DND-41 (cell line): Measurements from ENCODE around the gene SCAANT1.

ENCODE experiments used
- ATAC-seq: fragments of 200-7000 bp; cut with Tn5 transposase; 3 replicates; pipeline ENCODE4 v1.9.1; 2021; ENCODE audit warnings: low read depth; ENCODE audit not compliant: insufficient read depth
- DNase-seq: peaks from one replicate; pipeline ENCODE4 v3.0.0-alpha.2; 2020
- H2AFZ ChIP-seq: 2 replicates; pipeline ENCODE4 v1.6.0; 2012; ENCODE audit warnings: low read depth, low read length
- H3K27ac ChIP-seq: 2 replicates; pipeline ENCODE4 v1.5.1; 2012; ENCODE audit warnings: low read length, inconsistent platforms
- H3K27me3 ChIP-seq: fragments of 200-600 bp; sonication (generic); 2 replicates; pipeline ENCODE4 v1.6.0; 2012; ENCODE audit warnings: low read length, mild to moderate bottlenecking, inconsistent platforms; ENCODE audit not compliant: insufficient read depth, poor library complexity
- H3K36me3 ChIP-seq: 2 replicates; pipeline ENCODE4 v1.5.1; 2012; ENCODE audit warnings: low read length, inconsistent platforms; ENCODE audit not compliant: insufficient read depth
- H3K4me1 ChIP-seq: 2 replicates; pipeline ENCODE4 v1.5.1; 2012; ENCODE audit warnings: mild to moderate bottlenecking, low read length; ENCODE audit not compliant: insufficient read depth
- H3K4me2 ChIP-seq: 2 replicates; pipeline ENCODE4 v1.6.0; 2012; ENCODE audit warnings: mild to moderate bottlenecking, moderate library complexity, low read length, inconsistent platforms; ENCODE audit not compliant: insufficient read depth
- H3K4me3 ChIP-seq, 2 experiments: fragments of 200-600 bp in 1 of 2; shearing (Covaris generic) in 1 of 2; 2 replicates each; pipeline ENCODE4 v1.5.1; 2012 to 2016; ENCODE audit warnings: inconsistent platforms in 2 of 2, low read length in 2 of 2, mild to moderate bottlenecking in 2 of 2, low read depth in 1 of 2, moderate library complexity in 1 of 2
- H3K79me2 ChIP-seq: 2 replicates; pipeline ENCODE4 v1.6.0; 2012; ENCODE audit warnings: low read length, inconsistent platforms; ENCODE audit not compliant: insufficient read depth
- H3K9ac ChIP-seq: 2 replicates; pipeline ENCODE4 v1.6.0; 2012; ENCODE audit warnings: low read depth, mild to moderate bottlenecking, inconsistent platforms, low read length, moderate library complexity
- H3K9me3 ChIP-seq: 2 replicates; pipeline ENCODE4 v1.5.1; 2012; ENCODE audit warnings: low read length, moderate library complexity, mild to moderate bottlenecking, inconsistent platforms; ENCODE audit not compliant: insufficient read depth, severe bottlenecking
- H4K20me1 ChIP-seq: 2 replicates; pipeline ENCODE4 v1.6.0; 2012; ENCODE audit warnings: low read length; ENCODE audit not compliant: insufficient read depth
- EZH2 ChIP-seq: IDR thresholded peaks from 3 replicates; pipeline ENCODE4 v1.6.1; 2012; ENCODE audit warnings: borderline replicate concordance, low read depth, mild to moderate bottlenecking, moderate library complexity, low read length, inconsistent platforms; ENCODE audit not compliant: severe bottlenecking
- TF ChIP-seq, protein P1 (sequence below): IDR thresholded peaks from 2 replicates; pipeline ENCODE4 v1.5.1; 2012; ENCODE audit warnings: borderline replicate concordance, low read length, moderate library complexity, mild to moderate bottlenecking; ENCODE audit not compliant: poor library complexity, severe bottlenecking; ENCODE audit errors: extremely low read depth

The SCAANT1 gene

DNA sequence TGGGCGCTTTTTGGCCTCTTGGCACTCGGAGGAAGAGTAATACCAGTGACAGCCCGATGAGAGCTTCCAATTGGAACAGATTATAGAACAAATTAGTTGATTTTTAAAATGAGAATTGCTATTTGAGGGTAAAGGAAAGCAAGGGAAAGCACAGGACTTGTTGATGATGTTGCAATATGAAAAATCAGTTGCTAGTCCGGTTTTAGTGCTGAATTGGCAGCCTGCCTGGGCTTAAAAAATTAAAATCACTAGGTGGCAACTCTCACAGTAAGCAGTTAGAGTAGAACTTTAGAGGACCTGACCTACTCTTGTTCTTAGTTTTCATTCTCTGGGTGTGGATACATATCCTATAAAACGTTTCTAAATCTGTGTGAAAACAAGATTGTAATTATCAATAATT, 2.1 kb upstream of the SCAANT1 start:
- no peaks in the 10 kb centered on the region for H3K9me3 ChIP-seq
- H3K27ac ChIP-seq = no peak overlapping the region
- H3K4me1 ChIP-seq = peaks cover 38% of the 10 kb centered on the region
- TF ChIP-seq EZH2 = no peak
- TF ChIP-seq, protein P1, sequence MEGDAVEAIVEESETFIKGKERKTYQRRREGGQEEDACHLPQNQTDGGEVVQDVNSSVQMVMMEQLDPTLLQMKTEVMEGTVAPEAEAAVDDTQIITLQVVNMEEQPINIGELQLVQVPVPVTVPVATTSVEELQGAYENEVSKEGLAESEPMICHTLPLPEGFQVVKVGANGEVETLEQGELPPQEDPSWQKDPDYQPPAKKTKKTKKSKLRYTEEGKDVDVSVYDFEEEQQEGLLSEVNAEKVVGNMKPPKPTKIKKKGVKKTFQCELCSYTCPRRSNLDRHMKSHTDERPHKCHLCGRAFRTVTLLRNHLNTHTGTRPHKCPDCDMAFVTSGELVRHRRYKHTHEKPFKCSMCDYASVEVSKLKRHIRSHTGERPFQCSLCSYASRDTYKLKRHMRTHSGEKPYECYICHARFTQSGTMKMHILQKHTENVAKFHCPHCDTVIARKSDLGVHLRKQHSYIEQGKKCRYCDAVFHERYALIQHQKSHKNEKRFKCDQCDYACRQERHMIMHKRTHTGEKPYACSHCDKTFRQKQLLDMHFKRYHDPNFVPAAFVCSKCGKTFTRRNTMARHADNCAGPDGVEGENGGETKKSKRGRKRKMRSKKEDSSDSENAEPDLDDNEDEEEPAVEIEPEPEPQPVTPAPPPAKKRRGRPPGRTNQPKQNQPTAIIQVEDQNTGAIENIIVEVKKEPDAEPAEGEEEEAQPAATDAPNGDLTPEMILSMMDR = no peak
- H3K36me3 ChIP-seq = peaks cover 52% of the 10 kb centered on the region
- H3K79me2 ChIP-seq = peaks cover 62% of the 10 kb centered on the region
- H3K9ac ChIP-seq = peak overlapping the region; percentile 79; the same call in 1 of the 2 replicates
- no peak for ATAC-seq
- no peaks in the 10 kb centered on the region for H3K27me3 ChIP-seq
- peak overlapping the region; percentile 98; the same call in 1 of the 2 replicates for H3K4me2 ChIP-seq
- no peak overlapping the region for H3K4me3 ChIP-seq
- peaks cover 11% of the 10 kb centered on the region; the same call in 1 of the 2 replicates for H4K20me1 ChIP-seq
- no peak for DNase-seq
- H2AFZ ChIP-seq = no peak overlapping the region

DNA sequence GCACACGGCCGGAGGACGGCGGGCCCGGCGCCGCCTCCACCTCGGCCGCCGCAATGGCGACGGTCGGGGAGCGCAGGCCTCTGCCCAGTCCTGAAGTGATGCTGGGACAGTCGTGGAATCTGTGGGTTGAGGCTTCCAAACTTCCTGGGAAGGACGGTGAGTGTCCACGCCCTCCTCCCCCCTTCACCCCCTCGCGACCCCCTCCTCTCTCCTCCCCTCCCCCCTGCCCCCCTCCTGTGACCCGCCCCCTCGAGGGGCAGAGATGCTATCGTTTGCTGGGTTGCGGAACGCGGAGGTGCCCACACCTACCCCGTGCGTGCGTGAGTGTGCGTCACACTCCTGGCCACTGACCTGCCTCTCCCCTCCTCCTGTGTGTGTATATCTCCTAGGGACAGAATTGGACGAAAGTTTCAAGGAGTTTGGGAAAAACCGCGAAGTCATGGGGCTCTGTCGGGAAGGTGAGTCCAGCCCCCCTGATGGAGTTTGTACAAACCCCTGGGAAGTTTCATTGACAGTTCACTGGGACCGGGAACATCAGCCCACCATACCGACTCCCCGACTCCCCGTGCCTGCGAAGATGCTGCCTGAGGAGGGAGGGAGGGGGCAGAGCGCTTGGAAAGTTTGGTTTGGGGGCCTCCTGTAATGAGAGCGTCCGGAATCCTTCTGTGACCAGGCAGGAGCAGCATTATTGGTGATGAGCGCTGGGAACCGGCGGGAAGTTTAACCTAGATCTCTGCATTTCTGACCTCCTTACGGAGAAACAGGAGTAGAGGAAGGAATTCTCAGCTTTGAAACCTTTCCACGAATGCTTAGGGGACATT, 795 bp upstream of the SCAANT1 start:
- peak overlapping the region; percentile 79 for H3K9ac ChIP-seq
- no peaks in the 10 kb centered on the region for H3K9me3 ChIP-seq
- TF ChIP-seq, protein P1 = no peak
- no peak for TF ChIP-seq EZH2
- peak overlapping the region; percentile 64 to 98 for H3K4me3 ChIP-seq
- peaks cover 38% of the 10 kb centered on the region for H3K4me1 ChIP-seq
- H3K36me3 ChIP-seq = peaks cover 42% of the 10 kb centered on the region
- peak overlapping the region; percentile 98 for H3K4me2 ChIP-seq
- H3K27ac ChIP-seq = peak overlapping the region; percentile 82
- peaks cover 10% of the 10 kb centered on the region; the same call in 1 of the 2 replicates for H4K20me1 ChIP-seq
- peaks cover 54% of the 10 kb centered on the region for H3K79me2 ChIP-seq
- DNase-seq (peak; percentile 57), ATAC-seq (peak; percentile 41)
- H3K27me3 ChIP-seq = no peaks in the 10 kb centered on the region
- H2AFZ ChIP-seq = peak overlapping the region; percentile 78

DNA sequence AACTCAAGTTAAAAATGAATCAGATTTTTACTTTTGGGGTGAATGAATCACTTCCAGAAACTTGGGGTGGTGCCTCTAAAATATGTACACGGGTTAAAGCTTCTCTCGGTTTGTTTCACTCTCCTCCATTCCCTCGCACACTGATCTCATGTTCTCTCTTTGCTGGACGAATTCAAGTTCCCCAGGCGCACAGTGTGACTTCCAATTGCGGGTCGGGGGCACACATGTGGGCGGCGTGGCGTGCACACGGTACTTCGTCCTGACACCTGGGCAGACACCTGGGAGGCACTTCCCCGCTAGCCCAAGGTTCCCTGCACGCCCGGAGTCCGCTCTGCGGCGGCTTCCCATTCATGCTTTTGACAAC, 692 bp downstream of the SCAANT1 start:
- peaks cover 47% of the 10 kb centered on the region for H3K79me2 ChIP-seq
- TF ChIP-seq, protein P1 = no peak
- no peak for TF ChIP-seq EZH2
- peak; percentile 37; the same call in 2 of the 3 replicates for ATAC-seq

More for the DNA sequence above, 692 bp downstream of the SCAANT1 start:
- Histone ChIP-seq H3K4me2 (peak overlapping the region; percentile 98), H3K4me1 (peaks cover 38% of the 10 kb centered on the region), H2AFZ (peak overlapping the region; percentile 78), H3K27ac (peak overlapping the region; percentile 40), H3K4me3 (peak overlapping the region; percentile 41 to 98; a peak in 3 of 4 replicates), H3K36me3 (peaks cover 27% of the 10 kb centered on the region), H3K9me3 (no peaks in the 10 kb centered on the region), H3K9ac (peak overlapping the region; percentile 79), H3K27me3 (no peaks in the 10 kb centered on the region), H4K20me1 (0 out of 2 replicates have a peak, but pooled peaks cover 3% of the 10 kb centered on the region)
- DNase-seq = no peak
